ENCODE measurements around the gene NFASC.

DNA sequence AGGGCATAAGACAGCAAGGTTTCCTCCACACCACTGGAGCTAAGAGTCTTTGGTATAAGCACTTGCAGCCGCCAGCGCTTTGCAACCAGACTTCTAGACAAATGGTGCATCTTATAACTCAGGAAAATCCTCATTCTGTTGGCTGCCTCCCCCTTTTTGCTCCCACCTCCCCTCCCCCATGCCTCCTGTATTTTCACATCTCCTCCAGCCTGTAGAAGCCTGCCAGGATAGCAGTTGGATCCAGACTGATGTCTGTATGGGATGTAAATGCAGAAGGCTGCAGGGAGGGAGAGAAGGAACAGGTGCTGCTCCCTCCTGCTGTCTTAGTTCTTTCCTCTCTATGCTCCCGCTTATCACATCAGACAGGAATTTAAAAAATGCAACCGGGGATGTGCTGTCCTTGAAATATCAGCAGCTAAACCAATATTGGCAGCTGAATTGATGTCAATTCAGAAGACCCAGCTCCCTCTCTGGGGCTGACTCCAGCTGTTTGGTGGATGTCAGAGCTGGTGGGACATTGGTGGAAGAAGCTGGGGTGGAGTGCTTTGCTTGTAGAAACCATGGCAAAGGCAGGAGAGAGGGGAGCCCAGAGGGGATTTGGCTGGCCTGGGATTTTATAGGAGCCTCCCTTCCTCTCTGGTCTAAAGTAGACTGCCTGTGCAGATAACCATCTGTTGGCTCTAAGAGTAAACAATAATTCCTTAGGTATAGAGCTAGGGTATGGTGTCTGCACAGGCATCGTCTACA is 53.5 kb downstream of the NFASC start:
- TF ChIP-seq, protein P1, sequence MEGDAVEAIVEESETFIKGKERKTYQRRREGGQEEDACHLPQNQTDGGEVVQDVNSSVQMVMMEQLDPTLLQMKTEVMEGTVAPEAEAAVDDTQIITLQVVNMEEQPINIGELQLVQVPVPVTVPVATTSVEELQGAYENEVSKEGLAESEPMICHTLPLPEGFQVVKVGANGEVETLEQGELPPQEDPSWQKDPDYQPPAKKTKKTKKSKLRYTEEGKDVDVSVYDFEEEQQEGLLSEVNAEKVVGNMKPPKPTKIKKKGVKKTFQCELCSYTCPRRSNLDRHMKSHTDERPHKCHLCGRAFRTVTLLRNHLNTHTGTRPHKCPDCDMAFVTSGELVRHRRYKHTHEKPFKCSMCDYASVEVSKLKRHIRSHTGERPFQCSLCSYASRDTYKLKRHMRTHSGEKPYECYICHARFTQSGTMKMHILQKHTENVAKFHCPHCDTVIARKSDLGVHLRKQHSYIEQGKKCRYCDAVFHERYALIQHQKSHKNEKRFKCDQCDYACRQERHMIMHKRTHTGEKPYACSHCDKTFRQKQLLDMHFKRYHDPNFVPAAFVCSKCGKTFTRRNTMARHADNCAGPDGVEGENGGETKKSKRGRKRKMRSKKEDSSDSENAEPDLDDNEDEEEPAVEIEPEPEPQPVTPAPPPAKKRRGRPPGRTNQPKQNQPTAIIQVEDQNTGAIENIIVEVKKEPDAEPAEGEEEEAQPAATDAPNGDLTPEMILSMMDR (IDR thresholded peaks at IDR 0.05) = no peak
- no peak for TF ChIP-seq POLR2AphosphoS5 (IDR thresholded peaks at IDR 0.05)

Measured in sigmoid colon (tissue), 4 donors.